Activated naive CD8-positive, alpha-beta T cell (primary cell): ENCODE results near the gene CABP4.

Source experiments
- H3K27ac Mint-ChIP-seq: one replicate; pipeline ENCODE4 v1.8.0; 2021; ENCODE audit warnings: mixed read lengths
- H3K27me3 Mint-ChIP-seq: one replicate; pipeline ENCODE4 v1.8.0; 2021; ENCODE audit warnings: mixed read lengths
- H3K36me3 Mint-ChIP-seq: one replicate; pipeline ENCODE4 v1.8.0; 2021; ENCODE audit warnings: mixed read lengths
- H3K4me1 Mint-ChIP-seq: one replicate; pipeline ENCODE4 v1.8.0; 2021; ENCODE audit warnings: low read depth, mixed read lengths
- H3K4me3 Mint-ChIP-seq: one replicate; pipeline ENCODE4 v1.8.0; 2021; ENCODE audit warnings: mild to moderate bottlenecking, mixed read lengths
- H3K9me3 Mint-ChIP-seq: one replicate; pipeline ENCODE4 v1.8.0; 2021; ENCODE audit warnings: low read depth, mixed read lengths

Gene CABP4

DNA sequence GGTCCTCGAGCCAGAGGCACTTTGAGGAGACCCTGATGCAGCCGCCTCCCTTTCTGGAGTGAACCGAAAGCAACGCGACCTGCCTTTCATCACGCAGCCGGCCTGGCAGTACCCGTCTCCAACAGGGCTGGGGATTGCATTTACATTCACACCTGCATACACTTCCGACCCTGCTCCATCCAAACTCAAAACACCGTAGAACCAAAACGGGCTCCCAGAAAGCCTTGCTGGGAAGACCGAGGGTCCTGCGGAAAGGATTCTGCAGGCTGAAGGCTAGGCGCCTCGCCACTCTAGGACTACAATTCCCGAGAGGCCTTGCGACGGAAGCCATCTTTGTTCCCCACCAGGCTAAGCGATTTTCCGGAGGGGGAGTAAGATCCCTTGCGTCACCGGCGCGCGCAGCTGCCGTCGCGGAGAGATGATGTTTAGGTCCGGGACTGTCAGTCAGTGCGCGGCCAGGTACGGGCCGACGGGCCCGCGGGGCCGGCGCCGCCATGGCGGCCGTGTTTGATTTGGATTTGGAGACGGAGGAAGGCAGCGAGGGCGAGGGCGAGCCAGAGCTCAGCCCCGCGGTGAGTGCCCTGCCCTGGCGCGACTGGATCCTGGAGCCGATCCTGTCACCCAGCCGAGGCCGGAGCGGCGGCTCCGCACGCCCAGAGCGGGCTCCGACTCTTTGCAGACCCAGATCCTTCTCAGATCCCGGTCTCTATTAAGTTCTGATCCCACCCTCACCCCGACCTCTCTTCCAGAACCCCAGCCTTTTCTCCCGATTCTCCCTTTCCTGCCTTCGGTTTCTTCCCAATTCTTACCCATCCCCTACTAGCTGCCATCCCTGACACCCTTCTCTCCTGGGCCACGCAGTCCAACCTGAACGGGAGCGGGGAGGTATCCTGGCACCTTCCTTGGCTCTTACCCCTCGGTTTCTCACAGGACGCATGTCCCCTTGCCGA lies 26.8 kb upstream of the CABP4 start, which contains the start of gene RPS6KB2:
TSS of gene RPS6KB2 (plus strand) at position 443 of the 950 bp plus-strand sequence. CDS start at position 495, 52 bp downstream.
- Mint-ChIP-seq H3K36me3 (no peaks in the 10 kb centered on the region), H3K4me1 (peaks cover 49% of the 10 kb centered on the region)

DNA sequence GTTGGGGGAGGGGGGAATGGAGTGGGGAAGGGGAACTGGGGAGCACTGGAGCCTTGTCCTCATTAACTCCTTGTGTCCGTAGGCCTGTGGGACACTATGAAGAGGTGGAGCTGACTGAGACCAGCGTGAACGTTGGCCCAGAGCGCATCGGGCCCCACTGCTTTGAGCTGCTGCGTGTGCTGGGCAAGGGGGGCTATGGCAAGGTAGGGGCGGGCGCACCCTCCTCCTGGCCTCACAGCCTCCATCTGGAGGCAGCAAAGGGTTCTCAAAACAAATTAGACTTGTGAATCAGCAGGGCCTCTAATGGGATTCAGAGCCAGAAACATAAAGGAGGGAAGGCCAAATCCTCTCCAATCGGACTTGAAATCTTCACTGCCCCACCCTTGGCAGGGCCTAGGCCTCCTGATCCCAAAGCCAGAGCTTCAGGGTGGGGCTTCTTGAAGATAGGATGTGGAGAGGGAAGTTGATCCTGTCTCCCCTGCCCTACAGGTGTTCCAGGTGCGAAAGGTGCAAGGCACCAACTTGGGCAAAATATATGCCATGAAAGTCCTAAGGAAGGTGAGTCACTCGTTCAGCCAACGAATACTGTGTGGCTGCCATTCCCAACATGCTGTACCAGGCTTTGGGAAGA lies 26.0 kb upstream of the CABP4 start:
- Mint-ChIP-seq H3K27ac (peak overlapping the region; percentile 90), H3K4me1 (peaks cover 56% of the 10 kb centered on the region), H3K9me3 (no peaks in the 10 kb centered on the region), H3K4me3 (peak overlapping the region; percentile 97), H3K36me3 (no peaks in the 10 kb centered on the region), H3K27me3 (no peaks in the 10 kb centered on the region)

More for the DNA sequence above, 26.8 kb upstream of the CABP4 start, which contains the start of gene RPS6KB2:
- H3K27ac Mint-ChIP-seq = peak within 1 kb of the TSS; percentile 96
- peak within 1 kb of the TSS; percentile 97 for H3K4me3 Mint-ChIP-seq
- no peaks in the 10 kb centered on the region for H3K9me3 Mint-ChIP-seq
- no peaks in the 10 kb centered on the region for H3K27me3 Mint-ChIP-seq

DNA sequence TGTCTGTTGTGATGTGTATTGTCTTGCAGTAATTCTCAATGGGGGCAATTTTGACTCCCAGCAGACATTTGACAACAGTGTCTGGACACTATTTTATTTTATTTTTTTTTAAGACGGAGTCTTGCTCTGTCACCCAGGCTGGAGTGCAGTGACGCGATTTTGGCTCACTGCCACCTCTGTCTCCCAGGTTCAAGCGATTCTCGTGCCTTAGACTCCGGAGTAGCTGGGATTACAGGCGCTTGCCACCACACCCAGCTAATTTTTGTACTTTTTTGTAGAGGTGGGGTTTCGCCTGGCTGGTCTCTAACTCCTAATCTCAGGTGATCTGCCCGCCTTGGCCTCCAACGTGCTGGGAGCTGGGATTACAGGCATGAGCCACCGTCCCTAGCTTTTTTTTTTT lies 25.4 kb upstream of the CABP4 start:
- no peaks in the 10 kb centered on the region for H3K9me3 Mint-ChIP-seq
- H3K27me3 Mint-ChIP-seq = no peaks in the 10 kb centered on the region
- H3K4me3 Mint-ChIP-seq = peak overlapping the region; percentile 97
- H3K27ac Mint-ChIP-seq = peak overlapping the region; percentile 90
- H3K36me3 Mint-ChIP-seq = no peaks in the 10 kb centered on the region
- peaks cover 55% of the 10 kb centered on the region for H3K4me1 Mint-ChIP-seq

DNA sequence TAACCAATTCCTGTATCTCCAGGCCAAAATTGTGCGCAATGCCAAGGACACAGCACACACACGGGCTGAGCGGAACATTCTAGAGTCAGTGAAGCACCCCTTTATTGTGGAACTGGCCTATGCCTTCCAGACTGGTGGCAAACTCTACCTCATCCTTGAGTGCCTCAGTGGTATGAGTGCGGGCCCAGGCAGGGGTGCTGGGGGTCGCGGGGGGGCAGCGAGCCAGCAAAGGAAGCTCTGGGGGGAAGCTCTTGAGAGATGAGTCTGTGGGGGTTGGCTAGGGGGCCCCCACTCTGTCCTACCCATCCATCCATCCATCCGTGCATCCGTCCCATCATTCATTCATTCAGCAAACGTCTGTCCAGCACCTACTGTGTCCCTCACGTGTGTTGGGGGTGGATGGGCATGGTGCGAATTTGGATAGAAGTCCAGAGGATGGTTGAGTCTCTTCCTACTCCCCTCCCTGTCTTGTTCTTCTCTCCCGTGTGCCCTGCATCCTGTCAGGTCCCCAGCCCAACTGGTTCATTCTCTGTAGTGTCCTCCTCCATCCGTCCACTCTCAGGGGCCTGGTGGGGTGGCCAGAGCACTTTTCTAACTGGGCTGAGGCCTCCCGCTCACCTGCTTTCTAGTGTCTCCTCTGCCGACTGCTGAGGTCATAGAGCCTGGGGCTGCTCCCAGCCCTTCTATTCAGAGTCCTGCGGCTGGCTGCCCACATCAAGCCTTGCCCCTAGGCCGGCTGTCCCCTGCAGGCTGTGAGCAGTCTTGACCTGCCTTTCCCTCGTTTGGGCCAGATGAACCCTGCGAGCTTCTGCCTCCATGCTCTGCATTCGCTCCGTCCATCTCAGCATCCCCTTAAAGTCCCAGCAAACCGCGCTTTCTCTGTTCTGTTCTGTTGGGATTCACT lies 23.6 kb upstream of the CABP4 start:
- H3K27ac Mint-ChIP-seq = peak overlapping the region; percentile 55
- H3K9me3 Mint-ChIP-seq = no peaks in the 10 kb centered on the region
- peak overlapping the region; percentile 57 for H3K4me3 Mint-ChIP-seq

DNA sequence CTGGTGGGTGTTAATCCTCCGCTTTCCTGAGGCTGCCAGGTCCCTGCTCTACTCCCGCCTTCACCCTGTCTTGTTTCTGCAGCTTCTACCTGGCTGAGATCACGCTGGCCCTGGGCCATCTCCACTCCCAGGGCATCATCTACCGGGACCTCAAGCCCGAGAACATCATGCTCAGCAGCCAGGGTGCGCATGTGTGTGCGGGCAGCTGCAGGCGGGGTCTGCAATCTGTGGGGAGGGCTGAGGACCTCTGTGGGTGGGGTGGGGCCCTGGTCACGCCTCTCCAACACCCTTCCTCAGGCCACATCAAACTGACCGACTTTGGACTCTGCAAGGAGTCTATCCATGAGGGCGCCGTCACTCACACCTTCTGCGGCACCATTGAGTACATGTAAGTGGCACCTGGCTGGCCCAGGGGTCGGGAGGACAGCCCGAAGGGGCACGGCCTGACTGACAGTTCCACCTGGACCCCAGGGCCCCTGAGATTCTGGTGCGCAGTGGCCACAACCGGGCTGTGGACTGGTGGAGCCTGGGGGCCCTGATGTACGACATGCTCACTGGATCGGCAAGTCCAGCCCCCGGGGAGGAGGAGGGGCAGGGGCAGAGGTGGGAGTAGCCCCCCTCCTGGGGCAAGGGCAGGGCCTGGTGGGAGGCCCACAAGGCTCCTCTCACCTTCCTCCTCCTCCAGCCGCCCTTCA lies 22.4 kb upstream of the CABP4 start:
- H3K9me3 Mint-ChIP-seq = no peaks in the 10 kb centered on the region
- no peaks in the 10 kb centered on the region for H3K36me3 Mint-ChIP-seq
- H3K27ac Mint-ChIP-seq = peak overlapping the region; percentile 73
- peaks cover 56% of the 10 kb centered on the region for H3K4me1 Mint-ChIP-seq
- H3K4me3 Mint-ChIP-seq = peak overlapping the region; percentile 57
- H3K27me3 Mint-ChIP-seq = no peaks in the 10 kb centered on the region

More for the DNA sequence above, 23.6 kb upstream of the CABP4 start:
- Mint-ChIP-seq H3K4me1 (peaks cover 59% of the 10 kb centered on the region), H3K27me3 (no peaks in the 10 kb centered on the region), H3K36me3 (no peaks in the 10 kb centered on the region)

DNA sequence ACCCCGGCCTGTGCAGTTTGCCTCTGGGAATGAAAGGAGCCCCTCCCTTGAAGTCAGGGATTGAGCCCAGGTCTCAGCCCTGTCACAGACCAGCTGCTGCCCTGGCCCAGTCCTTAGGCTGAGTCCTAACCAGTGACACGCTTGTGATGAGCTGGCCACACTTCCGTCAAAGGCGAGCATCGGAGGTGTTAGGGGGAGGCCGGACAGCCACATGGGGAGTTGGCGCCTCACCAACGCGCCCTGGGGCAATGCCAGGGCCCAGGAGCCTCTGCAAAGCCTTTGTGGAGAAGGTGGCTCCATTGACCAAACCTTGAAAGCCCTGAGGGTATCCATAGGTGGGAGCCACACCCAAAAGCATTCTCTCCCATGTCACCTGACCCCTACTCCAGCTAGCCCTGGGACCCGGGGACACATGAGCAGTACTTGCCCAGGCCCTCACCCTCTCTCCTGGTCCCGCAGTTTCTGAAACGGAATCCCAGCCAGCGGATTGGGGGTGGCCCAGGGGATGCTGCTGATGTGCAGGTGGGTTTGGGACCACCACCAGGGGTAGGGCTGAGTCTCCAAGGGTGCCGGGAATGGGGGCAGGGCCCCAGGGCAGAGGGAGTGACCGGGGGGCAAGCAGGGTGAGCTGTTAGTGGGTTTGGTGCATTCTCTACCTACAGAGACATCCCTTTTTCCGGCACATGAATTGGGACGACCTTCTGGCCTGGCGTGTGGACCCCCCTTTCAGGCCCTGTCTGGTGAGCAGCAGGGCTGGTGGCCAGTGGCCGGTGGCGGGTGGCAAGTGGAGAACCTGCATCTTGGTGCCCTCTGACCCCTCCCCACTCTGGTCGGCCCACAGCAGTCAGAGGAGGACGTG lies 21.4 kb upstream of the CABP4 start:
- peak overlapping the region; percentile 84 for H3K27ac Mint-ChIP-seq
- no peaks in the 10 kb centered on the region for H3K27me3 Mint-ChIP-seq
- peaks cover 54% of the 10 kb centered on the region for H3K4me1 Mint-ChIP-seq
- H3K9me3 Mint-ChIP-seq = no peaks in the 10 kb centered on the region
- H3K36me3 Mint-ChIP-seq = no peaks in the 10 kb centered on the region
- H3K4me3 Mint-ChIP-seq = peak overlapping the region; percentile 60

DNA sequence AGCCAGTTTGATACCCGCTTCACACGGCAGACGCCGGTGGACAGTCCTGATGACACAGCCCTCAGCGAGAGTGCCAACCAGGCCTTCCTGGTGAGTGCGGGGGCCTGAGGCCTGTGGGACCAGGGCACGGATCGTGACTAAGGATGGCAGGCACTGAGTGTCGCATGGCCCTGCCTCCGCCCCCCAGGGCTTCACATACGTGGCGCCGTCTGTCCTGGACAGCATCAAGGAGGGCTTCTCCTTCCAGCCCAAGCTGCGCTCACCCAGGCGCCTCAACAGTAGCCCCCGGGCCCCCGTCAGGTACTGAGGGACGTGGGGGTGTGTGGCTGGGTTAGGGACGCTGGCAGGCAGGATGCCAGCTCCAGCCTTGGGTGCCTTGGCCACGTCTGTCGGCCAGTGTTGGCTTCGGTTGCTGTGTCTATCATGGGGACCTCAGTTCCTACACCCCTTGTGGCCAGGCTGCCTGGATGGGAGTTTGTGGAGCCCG lies 20.7 kb upstream of the CABP4 start:
- Mint-ChIP-seq H3K36me3 (no peaks in the 10 kb centered on the region), H3K9me3 (no peaks in the 10 kb centered on the region), H3K4me1 (peaks cover 54% of the 10 kb centered on the region), H3K27me3 (no peaks in the 10 kb centered on the region), H3K4me3 (peak overlapping the region; percentile 60), H3K27ac (peak overlapping the region; percentile 84)

DNA sequence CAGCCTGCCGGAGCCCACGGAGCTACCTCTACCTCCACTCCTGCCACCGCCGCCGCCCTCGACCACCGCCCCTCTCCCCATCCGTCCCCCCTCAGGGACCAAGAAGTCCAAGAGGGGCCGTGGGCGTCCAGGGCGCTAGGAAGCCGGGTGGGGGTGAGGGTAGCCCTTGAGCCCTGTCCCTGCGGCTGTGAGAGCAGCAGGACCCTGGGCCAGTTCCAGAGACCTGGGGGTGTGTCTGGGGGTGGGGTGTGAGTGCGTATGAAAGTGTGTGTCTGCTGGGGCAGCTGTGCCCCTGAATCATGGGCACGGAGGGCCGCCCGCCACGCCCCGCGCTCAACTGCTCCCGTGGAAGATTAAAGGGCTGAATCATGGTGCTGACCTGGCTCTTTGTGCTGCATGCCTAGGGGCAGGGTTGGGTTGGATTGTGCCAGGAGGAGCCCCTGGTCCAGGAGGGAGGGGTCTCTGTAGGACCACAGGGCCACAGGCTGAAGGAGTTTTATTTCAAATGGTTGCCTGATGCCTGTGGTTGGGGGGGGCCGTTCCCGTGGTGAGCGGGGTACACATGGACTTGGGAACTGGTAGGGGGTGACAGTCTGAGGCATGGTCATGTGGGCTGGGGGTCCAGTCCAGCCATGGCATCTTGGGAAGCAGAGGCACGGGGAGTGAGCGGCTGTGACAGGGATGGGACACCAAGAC lies 20.0 kb upstream of the CABP4 start:
- Mint-ChIP-seq H3K4me1 (peaks cover 59% of the 10 kb centered on the region), H3K4me3 (peak overlapping the region; percentile 94), H3K27me3 (no peaks in the 10 kb centered on the region), H3K27ac (peak overlapping the region; percentile 92), H3K9me3 (no peaks in the 10 kb centered on the region), H3K36me3 (no peaks in the 10 kb centered on the region)

DNA sequence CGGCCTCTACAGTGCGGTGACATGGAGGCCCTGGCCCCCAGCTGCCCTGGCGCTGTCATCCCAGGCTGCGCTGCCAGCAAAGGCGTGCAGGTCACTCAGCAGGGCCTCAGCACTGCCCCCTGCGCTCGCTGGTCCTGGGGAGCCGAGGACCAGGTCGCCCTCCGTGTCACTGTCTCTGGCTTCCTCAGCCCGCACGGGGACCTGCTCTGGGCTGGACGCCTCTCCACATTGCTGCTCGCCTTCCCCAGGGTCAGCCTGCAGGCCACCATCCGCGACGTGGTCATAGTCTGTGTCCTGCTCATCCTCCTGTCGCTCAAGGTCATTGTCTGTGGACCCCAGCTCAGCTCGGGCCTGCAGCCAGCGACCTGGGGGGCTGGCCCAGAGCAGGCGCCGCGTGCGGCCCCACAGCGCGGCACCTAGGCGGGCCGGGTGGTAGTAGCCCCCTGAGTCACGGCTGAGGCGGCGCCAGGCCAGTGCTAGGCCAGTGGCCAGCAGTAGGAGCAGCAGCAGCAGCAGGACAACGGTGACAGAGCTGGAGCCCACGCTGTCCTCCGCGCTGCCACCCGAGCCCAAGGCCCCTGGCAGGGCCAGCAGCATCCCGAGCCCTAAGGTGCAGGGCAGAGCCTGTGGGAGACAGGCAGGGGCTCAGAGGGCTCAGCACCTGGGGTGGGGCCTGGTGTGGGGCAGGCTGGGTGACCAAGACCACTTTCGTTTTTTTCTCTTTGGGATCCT lies 19.3 kb upstream of the CABP4 start:
- Mint-ChIP-seq H3K4me3 (peak overlapping the region; percentile 94), H3K36me3 (no peaks in the 10 kb centered on the region), H3K27me3 (no peaks in the 10 kb centered on the region), H3K4me1 (peaks cover 58% of the 10 kb centered on the region), H3K9me3 (no peaks in the 10 kb centered on the region), H3K27ac (peak overlapping the region; percentile 92)

DNA sequence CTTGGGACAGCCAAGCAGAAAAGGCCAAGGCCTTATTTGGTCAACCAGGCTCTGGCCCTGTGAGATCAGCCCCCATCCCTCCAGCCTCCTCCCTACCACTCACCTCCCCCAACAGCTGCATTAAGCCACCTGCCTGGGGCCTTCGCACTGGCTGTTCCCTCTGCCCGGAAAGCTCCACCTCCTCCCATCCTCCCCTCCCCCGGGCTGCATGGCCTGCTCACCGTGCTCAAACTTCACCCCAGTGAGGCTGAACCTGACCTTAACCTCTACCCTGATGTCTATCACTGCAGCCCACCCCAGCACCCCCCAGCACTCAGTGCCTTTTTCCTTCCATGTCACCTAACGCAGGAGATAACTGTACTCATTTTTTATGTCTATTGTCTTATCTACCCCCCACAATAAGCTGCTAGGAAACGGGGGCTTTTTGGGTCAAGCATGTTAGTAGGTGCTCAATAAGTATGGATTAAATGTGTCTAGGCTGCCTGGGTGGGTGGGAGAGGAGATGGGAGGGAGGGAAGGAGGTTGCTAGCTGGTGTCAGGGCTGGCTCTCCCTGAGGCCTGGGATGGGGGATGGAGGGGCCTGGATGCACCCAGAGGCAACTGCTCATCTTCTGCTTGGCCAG lies 18.6 kb upstream of the CABP4 start:
- H3K4me3 Mint-ChIP-seq = peak overlapping the region; percentile 94
- H3K27ac Mint-ChIP-seq = peak overlapping the region; percentile 88
- no peaks in the 10 kb centered on the region for H3K27me3 Mint-ChIP-seq
- no peaks in the 10 kb centered on the region for H3K9me3 Mint-ChIP-seq
- no peaks in the 10 kb centered on the region for H3K36me3 Mint-ChIP-seq
- peaks cover 61% of the 10 kb centered on the region for H3K4me1 Mint-ChIP-seq

DNA sequence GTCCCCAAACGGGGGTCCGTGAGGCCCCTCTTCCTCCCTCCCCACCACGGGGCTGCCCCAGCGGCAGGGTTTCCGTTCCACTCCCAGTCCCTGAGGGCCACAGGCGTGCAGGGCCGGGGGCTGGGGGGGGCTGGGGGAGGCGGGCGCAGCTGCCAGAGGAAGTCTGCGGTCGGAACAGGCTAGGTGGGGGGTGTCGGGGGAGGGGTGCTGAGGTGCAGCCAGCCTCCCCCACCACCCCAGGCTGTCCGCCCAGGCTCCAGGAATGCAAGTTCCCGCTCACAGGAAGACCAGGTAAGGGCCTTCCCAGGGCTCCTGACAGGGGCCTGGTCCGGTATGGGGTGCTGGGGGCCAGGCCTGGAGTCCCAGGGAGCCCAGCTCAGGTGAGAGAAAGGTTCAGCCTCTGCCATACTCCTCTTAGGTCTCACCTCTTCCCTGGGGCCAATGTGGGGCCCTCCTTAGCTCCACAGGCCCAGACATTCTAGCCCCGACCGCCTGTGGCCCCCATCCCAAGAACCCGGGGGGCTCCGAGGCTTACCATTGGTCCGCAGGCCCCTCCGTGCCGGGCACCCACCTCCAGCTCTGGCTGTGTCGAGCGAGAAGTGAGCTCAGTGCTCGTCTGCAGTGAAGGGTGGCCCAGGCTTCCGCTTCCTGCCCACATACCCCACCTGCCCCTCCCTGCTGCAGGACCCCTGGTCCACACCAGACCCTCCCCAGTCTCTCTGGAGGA lies 17.9 kb upstream of the CABP4 start, which contains the start of gene PTPRCAP:
TSS of gene PTPRCAP (minus strand) at position 601 of the 727 bp plus-strand sequence. CDS start at position 538, 63 bp downstream.
- Mint-ChIP-seq H3K4me1 (peaks cover 61% of the 10 kb centered on the region), H3K4me3 (peak within 1 kb of the TSS; percentile 94), H3K27ac (peak within 1 kb of the TSS; percentile 88), H3K9me3 (no peaks in the 10 kb centered on the region), H3K27me3 (no peaks in the 10 kb centered on the region), H3K36me3 (no peaks in the 10 kb centered on the region)
